GM12891 (cell line): Measurements from ENCODE around the gene FAM149A.
A peak's percentile ranks its signal among the peaks of the same experiment; 100 is the strongest.

Experiments used
- POLR2AphosphoS5 ChIP-seq: IDR thresholded peaks from 2 replicates; pipeline ENCODE4 v1.6.1; 2011; ENCODE audit warnings: low read depth, low read length, control low read depth
- TAF1 ChIP-seq: IDR thresholded peaks from 2 replicates; pipeline ENCODE4 v1.6.1; 2011; ENCODE audit warnings: low read depth, low read length, control low read depth

DNA sequence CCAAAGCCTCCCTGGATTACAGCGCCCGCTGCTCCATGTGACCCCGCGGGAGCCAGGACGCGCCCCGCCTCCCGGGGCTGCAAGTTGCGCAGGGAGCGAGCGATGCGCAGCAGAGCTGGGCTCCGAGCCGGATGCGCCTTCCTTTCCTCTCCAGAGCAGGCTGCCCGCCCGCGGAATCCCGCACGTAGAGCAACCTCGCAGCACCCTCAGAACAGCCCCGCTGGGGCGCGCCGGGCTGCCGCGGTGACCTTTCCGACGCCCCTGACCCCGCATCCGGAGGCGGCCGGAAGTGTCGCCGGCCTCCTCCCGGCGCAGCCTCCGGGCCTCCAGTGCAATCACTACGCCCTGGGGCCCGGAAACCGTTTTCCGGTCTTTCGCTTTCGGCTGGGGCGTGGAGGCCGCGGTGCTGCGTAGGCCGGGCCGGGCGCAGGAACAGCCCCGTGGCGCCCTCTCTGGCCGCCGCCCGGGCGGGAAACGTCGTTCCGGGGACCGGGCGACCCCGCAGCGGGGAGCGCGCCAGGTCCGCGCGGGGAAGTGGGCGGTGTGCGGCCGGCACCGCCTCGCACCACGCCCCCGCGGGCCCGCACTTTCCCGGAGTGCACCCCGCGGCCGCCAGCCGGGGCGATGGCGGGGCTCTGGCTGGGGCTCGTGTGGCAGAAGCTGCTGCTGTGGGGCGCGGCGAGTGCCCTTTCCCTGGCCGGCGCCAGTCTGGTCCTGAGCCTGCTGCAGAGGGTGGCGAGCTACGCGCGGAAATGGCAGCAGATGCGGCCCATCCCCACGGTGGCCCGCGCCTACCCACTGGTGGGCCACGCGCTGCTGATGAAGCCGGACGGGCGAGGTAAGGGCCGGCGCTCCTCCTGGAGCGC lies 86.9 kb downstream of the FAM149A start, which contains the start of gene CYP4V2:
- TF ChIP-seq POLR2AphosphoS5 (peak; percentile 74), TAF1 (0 out of 2 replicates have a peak, but pooled peaks have one; percentile 16)
